ENCODE measurements around the gene NDUFB5. TPM values are rescaled to one million over a fixed set of nuclear protein-coding genes. Genes with fewer than 3 reads are reported as not detected.

The NDUFB5 gene
- total RNA-seq, 1 experiment from 2014 or later = 95.6 TPM

DNA sequence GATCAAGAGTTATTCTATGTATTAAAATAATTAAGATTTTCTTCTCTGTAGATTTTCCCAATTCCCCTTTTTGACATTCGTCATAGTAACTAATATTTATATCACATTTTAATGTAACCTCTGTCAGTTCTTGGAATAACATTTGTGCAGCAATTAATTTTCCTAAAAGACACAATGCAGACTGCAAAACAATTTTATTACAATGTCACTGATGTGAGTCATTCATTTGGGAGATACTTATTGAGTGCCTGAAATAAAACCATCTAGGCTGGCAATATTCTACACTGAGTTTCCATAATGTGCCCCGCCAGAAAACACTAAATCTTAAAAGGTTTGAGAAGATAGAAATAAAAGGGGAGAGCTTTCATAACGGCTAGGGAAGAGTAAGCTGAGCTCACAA, 41.6 kb downstream of the NDUFB5 start:
- no peaks in the 10 kb centered on the region for H3K9me3 Mint-ChIP-seq
- TF ChIP-seq NFATC4 (CRISPR knock-in tag; IDR thresholded peaks at IDR 0.05) (no peak), USF1 (CRISPR knock-in tag; IDR thresholded peaks at IDR 0.05) (no peak), RORB (CRISPR knock-in tag; IDR thresholded peaks at IDR 0.05) (no peak), RELA (CRISPR knock-in tag; IDR thresholded peaks at IDR 0.05; ENCODE audit: borderline replicate concordance) (no peak), ZNF138 (CRISPR knock-in tag; conservative IDR thresholded peaks at IDR 0.05) (no peak)
- TF ChIP-seq, protein P1, sequence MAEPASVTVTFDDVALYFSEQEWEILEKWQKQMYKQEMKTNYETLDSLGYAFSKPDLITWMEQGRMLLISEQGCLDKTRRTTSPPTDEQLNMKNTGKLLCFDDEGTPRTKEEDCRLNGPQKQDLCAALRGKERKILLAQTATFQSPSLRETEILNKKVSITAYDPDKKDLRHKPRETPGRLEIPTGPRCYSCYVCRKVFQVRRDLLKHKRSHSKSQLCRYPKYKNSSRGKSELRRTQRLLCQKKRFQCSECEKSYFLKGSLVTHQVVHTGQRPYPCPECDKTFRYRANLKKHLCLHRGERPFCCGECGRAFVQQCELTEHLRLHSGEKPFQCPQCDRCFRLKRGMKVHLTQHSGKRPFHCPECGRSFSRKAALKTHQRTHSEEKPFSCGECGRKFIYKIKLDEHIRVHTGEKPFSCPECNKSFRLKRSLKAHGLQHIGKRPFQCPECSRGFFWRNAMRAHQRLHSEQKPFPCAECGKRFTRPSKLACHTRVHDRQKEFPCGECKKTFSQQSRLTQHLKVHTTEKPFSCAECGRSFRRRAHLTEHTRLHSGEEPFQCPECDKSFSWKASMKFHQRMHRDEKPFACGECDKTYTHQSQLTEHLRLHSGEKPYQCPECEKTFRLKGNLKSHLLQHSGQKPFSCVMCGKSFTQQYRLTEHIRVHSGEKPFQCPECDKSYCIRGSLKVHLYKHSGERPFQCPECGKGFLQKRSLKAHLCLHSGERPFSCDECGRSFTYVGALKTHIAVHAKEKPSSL (CRISPR knock-in tag; conservative IDR thresholded peaks at IDR 0.05) = no peak
- TF ChIP-seq, protein P2, sequence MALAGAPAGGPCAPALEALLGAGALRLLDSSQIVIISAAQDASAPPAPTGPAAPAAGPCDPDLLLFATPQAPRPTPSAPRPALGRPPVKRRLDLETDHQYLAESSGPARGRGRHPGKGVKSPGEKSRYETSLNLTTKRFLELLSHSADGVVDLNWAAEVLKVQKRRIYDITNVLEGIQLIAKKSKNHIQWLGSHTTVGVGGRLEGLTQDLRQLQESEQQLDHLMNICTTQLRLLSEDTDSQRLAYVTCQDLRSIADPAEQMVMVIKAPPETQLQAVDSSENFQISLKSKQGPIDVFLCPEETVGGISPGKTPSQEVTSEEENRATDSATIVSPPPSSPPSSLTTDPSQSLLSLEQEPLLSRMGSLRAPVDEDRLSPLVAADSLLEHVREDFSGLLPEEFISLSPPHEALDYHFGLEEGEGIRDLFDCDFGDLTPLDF (CRISPR knock-in tag; IDR thresholded peaks at IDR 0.05) = no peak
- H3K4me3 Mint-ChIP-seq = no peak overlapping the region
- DNase-seq (ENCODE audit: low spot score) = no peak
- H3K27ac Mint-ChIP-seq = no peak overlapping the region
- no peaks in the 10 kb centered on the region for H3K36me3 Mint-ChIP-seq
- peaks cover 4% of the 10 kb centered on the region; the same call in 1 of the 2 replicates for H3K4me1 Mint-ChIP-seq
- ChIA-PET POLR2A (no interaction called here), CTCF (no interaction called here)
- no peak for ATAC-seq
- H3K27me3 Mint-ChIP-seq (ENCODE audit: low read depth) = no peaks in the 10 kb centered on the region

- no peaks in the 10 kb centered on the region for H3K27me3 Mint-ChIP-seq (ENCODE audit: low read depth)
- H3K4me1 Mint-ChIP-seq = peaks cover 22% of the 10 kb centered on the region
- DNase-seq (ENCODE audit: low spot score) (no peak), ATAC-seq (no peak)
- peaks cover 11% of the 10 kb centered on the region for H3K36me3 Mint-ChIP-seq
- H3K27ac Mint-ChIP-seq = no peak overlapping the region
- H3K9me3 Mint-ChIP-seq = no peaks in the 10 kb centered on the region
- TF ChIP-seq RORB (CRISPR knock-in tag; IDR thresholded peaks at IDR 0.05) = no peak
- TF ChIP-seq, protein P1 (CRISPR knock-in tag; conservative IDR thresholded peaks at IDR 0.05) = no peak
- TF ChIP-seq TCF7 (CRISPR knock-in tag; IDR thresholded peaks at IDR 0.05; ENCODE audit: low read depth) = no peak
- TF ChIP-seq TEAD1 (CRISPR knock-in tag; IDR thresholded peaks at IDR 0.05) = no peak
- ChIA-PET POLR2A (no interaction called here), CTCF (interaction anchor here (2.4 kb wide), 1 partner anchor 10 kb away, joined by 9 read pairs; no protein-coding TSS in a partner anchor)
- peak overlapping the region; percentile 80 for H3K4me3 Mint-ChIP-seq
These were observed 47.3 kb downstream of the NDUFB5 start for GRCh38 chr3:179651687-179652446.

DNA sequence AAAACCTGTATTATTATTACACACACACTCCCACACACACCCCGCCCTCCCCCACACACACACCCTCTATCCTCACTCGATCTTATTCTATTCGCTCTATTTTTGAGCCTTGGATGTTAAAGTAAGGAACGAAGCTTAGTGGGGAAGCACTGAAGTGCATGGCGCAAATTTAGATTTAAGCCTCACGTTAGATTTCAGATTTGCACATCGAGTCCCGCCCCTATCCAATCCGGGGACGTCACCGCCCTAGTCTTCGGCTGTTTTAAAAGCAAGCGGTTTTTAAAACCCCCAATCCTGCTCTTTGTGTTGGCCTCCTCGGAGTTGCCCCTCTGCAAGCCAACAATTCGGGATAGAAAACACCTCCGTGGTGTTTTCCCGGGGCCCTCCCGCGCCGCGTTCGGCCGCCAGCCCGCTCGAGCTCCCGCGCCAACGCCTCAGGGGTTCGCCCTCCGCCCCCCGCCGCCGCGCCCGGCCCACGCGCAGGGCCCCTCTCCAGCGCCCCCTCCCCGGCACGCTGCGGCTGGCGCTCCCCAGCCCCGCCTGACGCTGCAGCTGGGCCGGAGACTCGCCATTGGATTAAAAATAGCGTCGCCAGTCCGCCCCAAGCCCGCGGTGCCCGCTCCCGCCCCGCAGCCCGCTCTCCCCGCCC, 48.0 kb downstream of the NDUFB5 start, which contains the start of gene USP13:
TSS of gene USP13 (plus strand) at position 594 of the 649 bp plus-strand sequence. CDS start 186 bp downstream, outside the sequence.
- TF ChIP-seq ZNF396 (CRISPR knock-in tag; IDR thresholded peaks at IDR 0.05; ENCODE audit: borderline replicate concordance) (no peak), TP53 (CRISPR knock-in tag; IDR thresholded peaks at IDR 0.05) (no peak), SP1 (CRISPR knock-in tag; conservative IDR thresholded peaks at IDR 0.05) (peak; percentile 41; the same call in 1 of the 2 replicates), FOXP1 (CRISPR knock-in tag; IDR thresholded peaks at IDR 0.05; ENCODE audit: borderline replicate concordance) (peak; percentile 25; the same call in 1 of the 2 replicates), CREM (CRISPR knock-in tag; IDR thresholded peaks at IDR 0.05) (peak; percentile 46; the same call in 1 of the 2 replicates), MYBL2 (CRISPR knock-in tag; IDR thresholded peaks at IDR 0.05) (0 out of 2 replicates have a peak, but pooled peaks have one; percentile 5), CBFB (CRISPR knock-in tag; IDR thresholded peaks at IDR 0.05; ENCODE audit: low read depth) (0 out of 2 replicates have a peak, but pooled peaks have one; percentile 38)
- TF ChIP-seq, protein P3, sequence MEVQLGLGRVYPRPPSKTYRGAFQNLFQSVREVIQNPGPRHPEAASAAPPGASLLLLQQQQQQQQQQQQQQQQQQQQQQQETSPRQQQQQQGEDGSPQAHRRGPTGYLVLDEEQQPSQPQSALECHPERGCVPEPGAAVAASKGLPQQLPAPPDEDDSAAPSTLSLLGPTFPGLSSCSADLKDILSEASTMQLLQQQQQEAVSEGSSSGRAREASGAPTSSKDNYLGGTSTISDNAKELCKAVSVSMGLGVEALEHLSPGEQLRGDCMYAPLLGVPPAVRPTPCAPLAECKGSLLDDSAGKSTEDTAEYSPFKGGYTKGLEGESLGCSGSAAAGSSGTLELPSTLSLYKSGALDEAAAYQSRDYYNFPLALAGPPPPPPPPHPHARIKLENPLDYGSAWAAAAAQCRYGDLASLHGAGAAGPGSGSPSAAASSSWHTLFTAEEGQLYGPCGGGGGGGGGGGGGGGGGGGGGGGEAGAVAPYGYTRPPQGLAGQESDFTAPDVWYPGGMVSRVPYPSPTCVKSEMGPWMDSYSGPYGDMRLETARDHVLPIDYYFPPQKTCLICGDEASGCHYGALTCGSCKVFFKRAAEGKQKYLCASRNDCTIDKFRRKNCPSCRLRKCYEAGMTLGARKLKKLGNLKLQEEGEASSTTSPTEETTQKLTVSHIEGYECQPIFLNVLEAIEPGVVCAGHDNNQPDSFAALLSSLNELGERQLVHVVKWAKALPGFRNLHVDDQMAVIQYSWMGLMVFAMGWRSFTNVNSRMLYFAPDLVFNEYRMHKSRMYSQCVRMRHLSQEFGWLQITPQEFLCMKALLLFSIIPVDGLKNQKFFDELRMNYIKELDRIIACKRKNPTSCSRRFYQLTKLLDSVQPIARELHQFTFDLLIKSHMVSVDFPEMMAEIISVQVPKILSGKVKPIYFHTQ (CRISPR knock-in tag; IDR thresholded peaks at IDR 0.05) = no peak
- TF ChIP-seq, protein P4, sequence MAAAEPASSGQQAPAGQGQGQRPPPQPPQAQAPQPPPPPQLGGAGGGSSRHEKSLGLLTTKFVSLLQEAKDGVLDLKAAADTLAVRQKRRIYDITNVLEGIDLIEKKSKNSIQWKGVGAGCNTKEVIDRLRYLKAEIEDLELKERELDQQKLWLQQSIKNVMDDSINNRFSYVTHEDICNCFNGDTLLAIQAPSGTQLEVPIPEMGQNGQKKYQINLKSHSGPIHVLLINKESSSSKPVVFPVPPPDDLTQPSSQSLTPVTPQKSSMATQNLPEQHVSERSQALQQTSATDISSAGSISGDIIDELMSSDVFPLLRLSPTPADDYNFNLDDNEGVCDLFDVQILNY (CRISPR knock-in tag; IDR thresholded peaks at IDR 0.05) = 0 out of 2 replicates have a peak, but pooled peaks have one; percentile 49
- peak within 1 kb of the TSS; percentile 91 for H3K27ac Mint-ChIP-seq
- ATAC-seq (peak; percentile 81), DNase-seq (ENCODE audit: low spot score) (peak; percentile 72)
- no peaks in the 10 kb centered on the region for H3K27me3 Mint-ChIP-seq (ENCODE audit: low read depth)
- peaks cover 11% of the 10 kb centered on the region for H3K36me3 Mint-ChIP-seq
- CTCF ChIA-PET = interaction anchor here (0.6 to 2.4 kb wide), 2 partner anchors 9 to 10 kb away, joined by 3 to 9 read pairs; no protein-coding TSS in a partner anchor
- H3K9me3 Mint-ChIP-seq = no peaks in the 10 kb centered on the region
- H3K4me3 Mint-ChIP-seq = peak within 1 kb of the TSS; percentile 95
- H3K4me1 Mint-ChIP-seq = peaks cover 22% of the 10 kb centered on the region
- POLR2A ChIA-PET = interaction anchor here (1.4 kb wide), 1 partner anchor 48 kb away, joined by 5 read pairs; the partner anchor contains the start of genes MRPL47 and NDUFB5

Data from WTC11 (cell line).